Karpas-422 (cell line): ENCODE data around the gene IL21. TPM values are rescaled to one million over a fixed set of nuclear protein-coding genes. Genes with fewer than 3 reads are reported as not detected.

Source experiments
- DNase-seq: peaks from one replicate; pipeline ENCODE4 v3.0.0-alpha.2; 2015
- H2AFZ ChIP-seq: fragments of 200-600 bp; sonication (generic); 2 replicates; pipeline ENCODE4 v1.6.1; 2014; ENCODE audit warnings: antibody characterized with exemption, low read length, mixed read lengths
- H3K27ac ChIP-seq: fragments of 200-600 bp; sonication (generic); 2 replicates; pipeline ENCODE4 v1.5.1; 2014; ENCODE audit warnings: mild to moderate bottlenecking, low read length, moderate library complexity
- H3K27me3 ChIP-seq: fragments of 200-600 bp; sonication (generic); 2 replicates; pipeline ENCODE4 v1.6.1; 2014; ENCODE audit warnings: low read length, mixed read lengths
- H3K36me3 ChIP-seq: fragments of 200-600 bp; sonication (generic); 2 replicates; pipeline ENCODE4 v1.6.1; 2014; ENCODE audit warnings: low read length, mixed read lengths; ENCODE audit not compliant: insufficient read depth
- H3K4me1 ChIP-seq: fragments of 200-600 bp; sonication (generic); 2 replicates; pipeline ENCODE4 v1.6.1; 2014; ENCODE audit warnings: mild to moderate bottlenecking, low read length, mixed read lengths
- H3K4me2 ChIP-seq: fragments of 200-600 bp; sonication (generic); 2 replicates; pipeline ENCODE4 v1.6.1; 2014; ENCODE audit warnings: low read length, low read depth, mild to moderate bottlenecking; ENCODE audit not compliant: poor library complexity, severe bottlenecking
- H3K4me3 ChIP-seq: fragments of 200-600 bp; sonication (generic); 2 replicates; pipeline ENCODE4 v1.5.1; 2014; ENCODE audit warnings: mild to moderate bottlenecking, antibody characterized with exemption, low read length, mixed read lengths
- H3K79me2 ChIP-seq: fragments of 200-600 bp; sonication (generic); 2 replicates; pipeline ENCODE4 v1.6.1; 2014; ENCODE audit warnings: mild to moderate bottlenecking, low read length, mixed read lengths
- H3K9ac ChIP-seq: fragments of 200-600 bp; sonication (generic); 2 replicates; pipeline ENCODE4 v1.6.0; 2014; ENCODE audit warnings: low read length
- H3K9me2 ChIP-seq: fragments of 200-600 bp; sonication (generic), shearing (Covaris generic); replicated peaks from 2 replicates; pipeline ENCODE4 v1.6.0; 2014; ENCODE audit warnings: mild to moderate bottlenecking, low read length, moderate library complexity; ENCODE audit not compliant: insufficient read depth
- H3K9me3 ChIP-seq: fragments of 300-700, 200-600 bp; sonication (generic); 2 replicates; pipeline ENCODE4 v1.6.1; 2014; ENCODE audit warnings: low read length, mixed read lengths
- H4K20me1 ChIP-seq: fragments of 200-600 bp; sonication (generic); 2 replicates; pipeline ENCODE4 v1.6.1; 2014; ENCODE audit warnings: mild to moderate bottlenecking, antibody characterized with exemption, low read length, low read depth; ENCODE audit not compliant: insufficient read depth
- total RNA-seq: library from RNA; depleted of rRNA; stranded (reverse); fragments of >200 nt; shearing (Covaris generic); gene quantifications from 2 replicates; pipeline ENCODE4 v1.2.3, GENCODE V29; 2014; ENCODE audit warnings: low replicate concordance

IL21 gene
- total RNA-seq, 1 experiment from 2014 or later = not detected

DNA sequence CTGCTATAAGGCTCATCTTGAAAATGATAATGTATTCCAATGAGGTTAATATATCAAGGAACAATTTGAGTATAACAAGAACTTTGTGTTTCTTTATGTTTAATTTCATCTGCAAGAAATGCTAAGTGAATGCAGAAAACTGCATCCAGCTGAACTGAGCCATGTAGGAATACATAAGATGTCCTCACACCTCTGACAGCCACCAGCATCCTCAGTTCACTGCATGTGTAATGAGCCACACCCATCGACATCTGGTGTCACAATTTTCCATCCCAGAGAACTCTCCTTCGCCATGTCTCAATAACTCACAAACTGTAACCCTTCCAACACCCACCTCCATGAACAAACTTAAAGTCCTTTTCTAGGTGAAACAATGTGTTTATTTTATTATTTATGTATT, 3.3 kb upstream of the IL21 start:
- no peaks in the 10 kb centered on the region for H3K79me2 ChIP-seq
- H3K4me3 ChIP-seq = no peak overlapping the region
- DNase-seq = no peak
- H2AFZ ChIP-seq = no peak overlapping the region
- no peaks in the 10 kb centered on the region for H3K4me1 ChIP-seq
- no peak overlapping the region for H3K4me2 ChIP-seq
- H3K27me3 ChIP-seq = no peaks in the 10 kb centered on the region
- H3K36me3 ChIP-seq = no peaks in the 10 kb centered on the region
- H3K9ac ChIP-seq = no peak overlapping the region
- no peaks in the 10 kb centered on the region for H3K9me2 ChIP-seq
- no peak overlapping the region for H3K27ac ChIP-seq
- H4K20me1 ChIP-seq = no peaks in the 10 kb centered on the region
- H3K9me3 ChIP-seq = no peaks in the 10 kb centered on the region

DNA sequence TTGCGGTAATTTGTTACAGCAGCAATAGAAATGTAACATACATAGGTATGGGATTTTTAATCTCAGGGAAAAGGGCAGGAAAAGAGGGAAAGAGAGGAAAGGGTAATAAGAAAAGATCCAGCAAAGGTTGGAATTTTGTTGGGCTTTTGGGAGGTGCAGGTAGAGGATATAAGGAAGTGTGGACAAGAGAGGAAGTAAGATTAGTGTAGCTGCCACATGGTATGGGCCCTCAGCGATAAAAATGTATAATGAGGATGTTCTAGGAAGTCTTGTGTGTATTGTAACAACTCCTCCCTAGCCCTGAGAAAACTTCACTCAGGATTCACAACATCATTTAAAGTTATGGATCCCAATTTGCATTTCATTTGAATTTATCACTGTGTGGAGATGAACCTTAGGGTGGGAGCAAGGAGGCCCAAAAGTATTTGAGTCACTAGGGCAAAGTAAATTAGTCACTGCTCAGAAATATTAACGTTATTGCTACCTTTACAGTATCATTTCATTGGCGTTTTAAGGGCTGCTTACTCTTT, 2.8 kb upstream of the IL21 start:
- no peaks in the 10 kb centered on the region for H3K36me3 ChIP-seq
- no peak for DNase-seq
- H3K4me3 ChIP-seq = no peak overlapping the region
- H4K20me1 ChIP-seq = no peaks in the 10 kb centered on the region
- H3K9me2 ChIP-seq = no peaks in the 10 kb centered on the region
- H3K9ac ChIP-seq = no peak overlapping the region
- H3K27ac ChIP-seq = no peak overlapping the region
- H3K9me3 ChIP-seq = no peaks in the 10 kb centered on the region
- no peak overlapping the region for H2AFZ ChIP-seq
- no peaks in the 10 kb centered on the region for H3K79me2 ChIP-seq
- no peak overlapping the region for H3K4me2 ChIP-seq
- no peaks in the 10 kb centered on the region for H3K27me3 ChIP-seq
- no peaks in the 10 kb centered on the region for H3K4me1 ChIP-seq

DNA sequence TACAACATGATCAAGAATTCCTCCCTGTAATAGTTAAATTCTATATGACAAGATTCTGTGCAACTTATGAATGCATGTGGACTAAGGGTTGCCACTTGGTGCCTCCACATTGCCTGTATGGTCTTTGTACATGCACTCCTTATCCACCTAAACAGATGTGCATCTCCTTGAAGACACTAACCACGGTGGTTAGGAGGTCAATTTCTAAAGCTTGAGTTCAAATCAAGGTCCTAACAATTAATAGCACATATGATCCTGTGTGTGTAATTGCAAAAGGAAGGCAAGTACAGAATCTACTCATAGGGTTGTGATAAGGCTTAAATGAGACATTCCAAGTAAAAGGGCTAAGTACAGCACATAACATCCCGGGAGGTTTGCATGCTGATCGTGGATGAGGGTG, 1.5 kb upstream of the IL21 start:
- Histone ChIP-seq H3K4me3 (no peak overlapping the region), H3K79me2 (no peaks in the 10 kb centered on the region), H4K20me1 (no peaks in the 10 kb centered on the region), H3K36me3 (no peaks in the 10 kb centered on the region), H3K27me3 (no peaks in the 10 kb centered on the region), H3K4me2 (no peak overlapping the region), H3K27ac (no peak overlapping the region), H3K9me2 (no peaks in the 10 kb centered on the region), H3K9ac (no peak overlapping the region), H3K9me3 (no peaks in the 10 kb centered on the region), H3K4me1 (no peaks in the 10 kb centered on the region), H2AFZ (no peak overlapping the region)
- no peak for DNase-seq

- Histone ChIP-seq H3K79me2 (no peaks in the 10 kb centered on the region), H2AFZ (no peak overlapping the region), H3K4me1 (no peaks in the 10 kb centered on the region; the same call in 1 of the 2 replicates), H3K9ac (no peak overlapping the region), H3K36me3 (no peaks in the 10 kb centered on the region), H3K9me3 (no peaks in the 10 kb centered on the region), H3K27ac (no peak overlapping the region), H4K20me1 (no peaks in the 10 kb centered on the region), H3K9me2 (no peaks in the 10 kb centered on the region), H3K27me3 (no peaks in the 10 kb centered on the region), H3K4me2 (no peak overlapping the region), H3K4me3 (no peak overlapping the region)
- DNase-seq = no peak
Measured at GRCh38 chr4:122619611-122620010, 1.3 kb downstream of the IL21 start.

GRCh38 chr4:122617597-122618593, 3.0 kb downstream of the IL21 start:
- Histone ChIP-seq H3K9me2 (no peaks in the 10 kb centered on the region), H3K79me2 (no peaks in the 10 kb centered on the region), H3K36me3 (no peaks in the 10 kb centered on the region), H3K9ac (no peak overlapping the region), H4K20me1 (no peaks in the 10 kb centered on the region), H3K27me3 (no peaks in the 10 kb centered on the region), H3K9me3 (no peaks in the 10 kb centered on the region), H2AFZ (no peak overlapping the region), H3K4me1 (no peaks in the 10 kb centered on the region; the same call in 1 of the 2 replicates), H3K4me3 (no peak overlapping the region), H3K4me2 (no peak overlapping the region), H3K27ac (no peak overlapping the region)
- no peak for DNase-seq

GRCh38 chr4:122616915-122617596, 3.8 kb downstream of the IL21 start:
- Histone ChIP-seq H3K27me3 (no peaks in the 10 kb centered on the region), H3K4me2 (no peak overlapping the region), H2AFZ (no peak overlapping the region), H3K9me3 (no peaks in the 10 kb centered on the region), H3K9ac (no peak overlapping the region), H3K36me3 (no peaks in the 10 kb centered on the region), H3K4me1 (no peaks in the 10 kb centered on the region; the same call in 1 of the 2 replicates), H4K20me1 (no peaks in the 10 kb centered on the region), H3K9me2 (no peaks in the 10 kb centered on the region), H3K27ac (no peak overlapping the region), H3K4me3 (no peak overlapping the region), H3K79me2 (no peaks in the 10 kb centered on the region)
- DNase-seq = no peak

GRCh38 chr4:122614621-122615020, 6.2 kb downstream of the IL21 start:
- H3K4me1 ChIP-seq = no peaks in the 10 kb centered on the region; the same call in 1 of the 2 replicates
- no peak overlapping the region for H3K4me3 ChIP-seq
- H3K27me3 ChIP-seq = no peaks in the 10 kb centered on the region
- no peaks in the 10 kb centered on the region for H3K79me2 ChIP-seq
- no peaks in the 10 kb centered on the region for H4K20me1 ChIP-seq
- no peaks in the 10 kb centered on the region for H3K9me2 ChIP-seq
- H3K36me3 ChIP-seq = no peaks in the 10 kb centered on the region
- no peaks in the 10 kb centered on the region for H3K9me3 ChIP-seq
- no peak overlapping the region for H3K4me2 ChIP-seq
- no peak overlapping the region for H2AFZ ChIP-seq
- DNase-seq = no peak
- H3K9ac ChIP-seq = no peak overlapping the region
- no peak overlapping the region for H3K27ac ChIP-seq

DNA sequence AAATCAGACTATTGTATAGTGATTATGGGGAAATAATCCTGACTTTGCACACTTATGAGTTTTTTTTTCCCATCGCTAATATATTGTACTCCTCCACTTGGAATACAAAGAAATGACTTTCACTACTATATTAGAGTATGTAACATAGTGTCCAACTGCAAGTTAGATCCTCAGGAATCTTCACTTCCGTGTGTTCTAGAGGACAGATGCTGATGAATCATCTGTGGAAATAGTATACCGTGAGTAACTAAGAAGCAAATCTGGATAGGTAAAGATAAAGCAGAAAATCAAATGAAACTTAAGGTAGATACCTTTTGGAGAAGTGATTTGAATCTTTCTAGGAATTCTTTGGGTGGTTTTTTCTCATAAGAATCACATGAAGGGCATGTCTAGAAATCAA, 8.3 kb downstream of the IL21 start:
- H3K36me3 ChIP-seq = no peaks in the 10 kb centered on the region
- H3K9me2 ChIP-seq = no peaks in the 10 kb centered on the region
- no peaks in the 10 kb centered on the region for H4K20me1 ChIP-seq
- no peak overlapping the region for H3K4me2 ChIP-seq
- H3K9me3 ChIP-seq = no peaks in the 10 kb centered on the region
- DNase-seq = no peak
- no peak overlapping the region for H2AFZ ChIP-seq
- H3K9ac ChIP-seq = no peak overlapping the region
- no peak overlapping the region for H3K4me3 ChIP-seq
- H3K27me3 ChIP-seq = no peaks in the 10 kb centered on the region
- H3K79me2 ChIP-seq = no peaks in the 10 kb centered on the region
- H3K27ac ChIP-seq = no peak overlapping the region
- no peaks in the 10 kb centered on the region; the same call in 1 of the 2 replicates for H3K4me1 ChIP-seq
